ENCODE results near the gene ARFGEF3. TPM values are rescaled to one million over a fixed set of nuclear protein-coding genes. Genes with fewer than 3 reads are reported as not detected.

ARFGEF3 gene
- total RNA-seq, 8 experiments from 2014 or later: 1.3 to 21.2 (median 14.7) TPM

DNA sequence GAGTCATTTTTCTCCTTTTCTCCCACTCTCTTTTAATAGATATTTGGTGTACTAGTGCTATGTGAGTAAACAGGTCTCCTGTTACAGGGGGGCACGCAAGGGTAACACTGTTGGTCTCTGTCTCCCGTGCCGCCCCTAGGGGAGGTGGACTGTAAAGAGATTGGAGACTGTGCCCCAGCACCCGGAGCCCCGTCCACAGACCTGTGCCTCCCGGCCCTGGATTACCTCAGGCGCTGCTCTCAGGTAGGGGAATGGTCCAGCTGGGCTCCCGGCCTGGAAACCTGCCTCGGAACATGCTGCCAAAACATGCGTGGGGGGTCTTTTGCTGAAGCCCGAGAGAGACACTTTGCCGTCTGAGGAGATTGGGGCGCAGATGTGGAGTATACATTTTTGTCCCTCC lies 149.5 kb downstream of the ARFGEF3 start:
- Histone ChIP-seq H3K27ac (no peak overlapping the region), H3K4me1 (replicated peaks in 1 of 2) (peaks cover 0 to 14% of the 10 kb centered on the region in 2 donors), H3K4me3 (no peak overlapping the region)
- WGBS, 10 experiments: 67 to 90% (median 85%) methylated on average over 1 to 9 of the region's 13 CpGs; no CpG with 5 or more reads in 2 of the 10 experiments
- in situ Hi-C loops (cut with MboI; ENCODE audit: low pct_unique_long_range_greater_than_20kb in 2 of 9, low sequenced_read_pairs in 9 of 9, unreplicated experiment in 9 of 9): no loop called here
- ATAC-seq (replicated peaks in 6 of 8): no peak

DNA sequence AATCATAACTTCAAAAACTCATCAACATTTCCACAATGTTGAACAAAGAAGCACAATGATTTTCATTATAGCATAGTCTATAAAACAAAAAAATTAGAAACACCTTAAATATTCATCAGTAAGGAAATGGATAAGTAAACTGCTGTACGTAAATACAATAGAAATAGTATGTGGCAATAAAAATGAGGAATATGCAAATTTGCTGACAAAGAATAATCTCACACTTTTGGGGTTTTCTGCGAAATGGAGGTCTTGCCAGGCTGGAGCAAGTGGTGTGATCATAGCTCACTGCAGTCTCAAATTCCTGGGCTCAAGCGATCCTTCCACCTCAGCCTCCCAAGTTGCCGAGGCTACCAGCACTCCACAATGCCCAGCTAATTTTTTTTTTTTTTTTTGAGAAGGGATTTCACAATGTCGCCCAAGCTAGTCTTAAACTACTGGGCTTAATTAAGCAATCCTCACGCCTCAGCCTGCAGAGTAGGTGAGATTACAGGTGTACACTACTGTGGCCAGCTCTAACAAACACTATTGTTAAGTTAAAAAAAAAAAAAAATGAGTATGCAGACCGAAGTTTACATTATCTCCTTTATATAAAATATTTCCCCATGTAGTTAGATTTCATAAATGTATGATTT lies 157.1 kb downstream of the ARFGEF3 start:
- H3K4me3 ChIP-seq: no peak overlapping the region
- in situ Hi-C loops (cut with MboI; ENCODE audit: low pct_unique_long_range_greater_than_20kb in 2 of 9, low sequenced_read_pairs in 9 of 9, unreplicated experiment in 9 of 9): no loop called here
- no peak for ATAC-seq (replicated peaks in 6 of 8)
- no peaks in the 10 kb centered on the region for H3K4me1 ChIP-seq (replicated peaks in 1 of 2)
- no peak overlapping the region for H3K27ac ChIP-seq
- 40 to 100% (median 85%) methylated on average over 2 to 7 of the region's 7 CpGs; no CpG with 5 or more reads in 1 of the 10 experiments for WGBS, 10 experiments

DNA sequence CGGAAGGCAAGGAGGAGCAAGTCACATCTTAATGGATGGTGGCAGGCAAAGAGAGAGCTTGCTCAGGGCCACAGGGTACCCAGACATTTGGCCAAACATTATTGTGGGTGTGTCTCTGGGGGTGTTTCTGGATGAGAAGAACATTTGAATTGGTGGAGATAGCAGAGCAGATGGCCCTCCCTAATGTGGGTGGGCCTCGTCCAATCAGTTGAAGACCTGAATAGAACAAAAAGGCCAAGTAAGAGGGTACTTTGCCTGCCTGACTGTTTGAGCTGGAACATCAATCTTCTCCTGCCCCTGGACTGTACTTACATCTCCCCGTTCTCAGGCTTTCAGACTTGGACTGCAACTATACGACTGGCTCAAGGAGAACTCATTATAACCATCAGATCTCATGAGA lies 160.2 kb downstream of the ARFGEF3 start:
- Histone ChIP-seq H3K4me1 (replicated peaks in 1 of 2) (no peaks in the 10 kb centered on the region), H3K27ac (no peak overlapping the region), H3K4me3 (no peak overlapping the region)
- in situ Hi-C loops (cut with MboI; ENCODE audit: low pct_unique_long_range_greater_than_20kb in 2 of 9, low sequenced_read_pairs in 9 of 9, unreplicated experiment in 9 of 9): no loop called here
- 80 to 100% (median 100%) methylated on average over 1 to 4 of the region's 4 CpGs; no CpG with 5 or more reads in 5 of the 10 experiments for WGBS, 10 experiments
- no peak for ATAC-seq (replicated peaks in 6 of 8)

DNA sequence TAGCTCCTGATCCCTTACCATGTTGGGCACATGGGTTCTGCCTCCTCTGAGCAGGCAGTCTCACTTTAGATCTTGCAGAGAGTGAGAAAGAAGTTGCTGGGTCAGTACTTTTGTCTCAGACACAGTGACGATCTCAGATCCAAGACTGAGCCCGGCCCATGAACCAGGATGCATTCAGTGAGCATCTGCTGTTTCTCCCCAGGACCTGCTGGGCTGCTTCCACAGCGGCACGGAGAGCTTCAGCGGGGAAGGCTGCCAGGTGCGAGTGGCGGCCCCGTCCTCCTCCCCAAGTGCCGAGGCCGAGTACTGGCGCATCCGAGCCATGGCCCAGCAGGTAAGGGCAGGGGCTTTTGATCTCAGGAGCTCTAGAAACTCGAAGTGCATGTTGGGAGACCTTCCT lies 162.1 kb downstream of the ARFGEF3 start:
- in situ Hi-C loops (cut with MboI; ENCODE audit: low pct_unique_long_range_greater_than_20kb in 2 of 9, low sequenced_read_pairs in 9 of 9, unreplicated experiment in 9 of 9): no loop called here
- 20 to 100% (median 90%) methylated on average over 1 to 10 of the region's 13 CpGs; no CpG with 5 or more reads in 5 of the 10 experiments for WGBS, 10 experiments
- ATAC-seq (replicated peaks in 6 of 8): no peak
- H3K4me3 ChIP-seq: no peak overlapping the region
- no peak overlapping the region for H3K27ac ChIP-seq
- H3K4me1 ChIP-seq (replicated peaks in 1 of 2): no peaks in the 10 kb centered on the region

DNA sequence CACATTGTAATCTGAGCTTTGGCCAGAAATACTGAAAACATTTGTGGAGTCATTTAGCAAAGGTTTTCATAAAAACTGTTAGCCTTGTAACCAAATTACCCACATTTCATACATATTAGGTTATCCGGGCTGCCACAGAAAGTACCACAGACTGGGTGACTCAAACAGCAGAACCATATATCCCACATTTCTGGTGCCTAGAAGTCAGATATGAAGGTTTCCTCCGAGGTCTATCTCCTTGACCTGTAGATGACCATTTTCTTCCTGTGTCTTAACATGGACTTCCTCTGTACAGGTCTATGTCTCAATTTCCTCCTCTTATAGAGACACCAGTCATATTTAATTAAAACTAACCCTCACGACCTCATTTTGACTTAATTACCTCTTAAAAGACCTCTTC lies 166.5 kb downstream of the ARFGEF3 start:
- no peaks in the 10 kb centered on the region for H3K4me1 ChIP-seq (replicated peaks in 1 of 2)
- in situ Hi-C loops (cut with MboI; ENCODE audit: low pct_unique_long_range_greater_than_20kb in 2 of 9, low sequenced_read_pairs in 9 of 9, unreplicated experiment in 9 of 9): no loop called here
- no peak overlapping the region for H3K4me3 ChIP-seq
- no peak for ATAC-seq (replicated peaks in 6 of 8)
- no peak overlapping the region for H3K27ac ChIP-seq
- WGBS, 10 experiments: 8 to 100% (median 60%) methylated on average over 1 to 3 of the region's 3 CpGs; no CpG with 5 or more reads in 4 of the 10 experiments

DNA sequence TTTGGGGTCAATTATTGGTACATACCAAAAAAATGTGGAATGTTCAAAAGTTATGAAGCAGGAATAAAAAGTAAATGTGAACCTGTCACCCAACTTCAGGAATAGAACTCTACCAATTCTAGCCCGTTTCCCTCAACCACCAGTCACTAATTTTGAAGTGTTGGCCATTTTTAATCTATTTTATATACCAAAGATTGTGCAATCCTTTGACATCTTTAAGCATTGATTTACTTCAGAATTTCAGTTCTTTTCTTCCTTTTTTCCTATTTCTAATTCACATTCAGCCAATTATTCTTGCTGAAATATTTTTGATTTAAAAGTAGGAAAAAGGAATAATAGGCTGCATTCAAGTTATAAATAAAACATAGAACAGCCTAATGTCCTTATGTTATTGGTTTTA lies 169.0 kb downstream of the ARFGEF3 start:
- H3K4me1 ChIP-seq (replicated peaks in 1 of 2): no peaks in the 10 kb centered on the region
- 92 to 100% (median 100%) methylated on average over 1 of the region's 1 CpG; no CpG with 5 or more reads in 3 of the 10 experiments for WGBS, 10 experiments
- no peak overlapping the region for H3K27ac ChIP-seq
- no peak overlapping the region for H3K4me3 ChIP-seq
- in situ Hi-C loops (cut with MboI; ENCODE audit: low pct_unique_long_range_greater_than_20kb in 2 of 9, low sequenced_read_pairs in 9 of 9, unreplicated experiment in 9 of 9): no loop called here
- ATAC-seq (replicated peaks in 6 of 8): no peak

DNA sequence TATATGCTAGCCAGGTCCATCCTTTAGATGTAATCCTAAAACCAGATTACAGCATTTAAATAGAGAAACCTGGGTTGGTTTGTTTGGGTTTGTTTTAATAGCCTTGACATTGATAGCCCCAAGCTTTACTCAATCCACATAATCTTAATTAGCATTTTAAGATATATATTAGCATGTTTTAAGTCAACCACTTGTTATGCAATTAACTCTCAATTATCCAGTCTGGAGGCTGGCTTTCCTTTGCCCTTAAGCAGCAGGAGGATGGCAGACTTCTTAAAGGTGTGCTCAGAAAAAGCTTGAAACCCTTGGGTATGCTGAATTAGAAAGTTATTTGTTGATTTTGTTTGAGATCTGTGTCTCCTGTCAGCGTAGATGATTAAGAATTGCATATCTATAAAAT lies 169.7 kb downstream of the ARFGEF3 start:
- H3K4me3 ChIP-seq: no peak overlapping the region
- H3K27ac ChIP-seq: no peak overlapping the region
- in situ Hi-C loops (cut with MboI; ENCODE audit: low pct_unique_long_range_greater_than_20kb in 2 of 9, low sequenced_read_pairs in 9 of 9, unreplicated experiment in 9 of 9): no loop called here
- peak in 1 of 8 experiments; percentile 36 for ATAC-seq (replicated peaks in 6 of 8)
- 14 to 80% (median 50%) methylated on average over 1 of the region's 1 CpG; no CpG with 5 or more reads in 4 of the 10 experiments for WGBS, 10 experiments
- H3K4me1 ChIP-seq (replicated peaks in 1 of 2): no peaks in the 10 kb centered on the region

DNA sequence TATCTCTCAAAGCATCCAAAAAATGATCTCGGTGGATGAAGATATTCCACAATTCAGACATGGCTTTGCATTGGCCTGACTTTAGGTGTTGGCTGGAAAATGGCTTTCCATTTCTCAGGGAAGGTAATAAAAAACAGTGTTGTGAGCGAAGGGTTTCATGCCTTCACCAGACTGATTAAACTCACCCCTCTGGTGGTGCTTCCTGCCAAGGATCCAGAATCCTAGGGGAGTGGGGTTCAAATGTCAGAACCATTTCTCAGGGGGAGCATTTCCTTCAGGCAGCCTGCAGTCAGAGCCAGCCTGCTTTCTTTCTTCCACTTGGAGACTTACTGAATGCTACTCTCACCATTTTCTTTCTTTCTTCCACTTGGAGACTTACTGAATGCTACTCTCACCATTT lies 170.2 kb downstream of the ARFGEF3 start:
- no peak for ATAC-seq (replicated peaks in 6 of 8)
- Histone ChIP-seq H3K4me3 (no peak overlapping the region), H3K27ac (no peak overlapping the region), H3K4me1 (replicated peaks in 1 of 2) (no peaks in the 10 kb centered on the region)
- WGBS, 10 experiments: 0 to 89% (median 60%) methylated on average over 1 to 2 of the region's 2 CpGs; no CpG with 5 or more reads in 3 of the 10 experiments
- in situ Hi-C loops (cut with MboI; ENCODE audit: low pct_unique_long_range_greater_than_20kb in 2 of 9, low sequenced_read_pairs in 9 of 9, unreplicated experiment in 9 of 9): no loop called here

DNA sequence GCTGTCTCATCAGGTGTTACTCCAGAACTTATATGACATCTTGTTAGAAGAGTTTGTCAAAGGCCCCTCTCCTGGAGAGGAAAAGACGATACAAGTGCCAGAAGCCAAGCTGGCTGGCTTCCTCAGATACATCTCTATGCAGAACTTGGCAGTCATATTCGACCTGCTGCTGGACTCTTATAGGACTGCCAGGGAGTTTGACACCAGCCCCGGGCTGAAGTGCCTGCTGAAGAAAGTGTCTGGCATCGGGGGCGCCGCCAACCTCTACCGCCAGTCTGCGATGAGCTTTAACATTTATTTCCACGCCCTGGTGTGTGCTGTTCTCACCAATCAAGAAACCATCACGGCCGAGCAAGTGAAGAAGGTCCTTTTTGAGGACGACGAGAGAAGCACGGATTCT lies 172.3 kb downstream of the ARFGEF3 start:
- no peak for ATAC-seq (replicated peaks in 6 of 8)
- 69 to 96% (median 90%) methylated on average over 1 to 9 of the region's 14 CpGs; no CpG with 5 or more reads in 2 of the 10 experiments for WGBS, 10 experiments

DNA sequence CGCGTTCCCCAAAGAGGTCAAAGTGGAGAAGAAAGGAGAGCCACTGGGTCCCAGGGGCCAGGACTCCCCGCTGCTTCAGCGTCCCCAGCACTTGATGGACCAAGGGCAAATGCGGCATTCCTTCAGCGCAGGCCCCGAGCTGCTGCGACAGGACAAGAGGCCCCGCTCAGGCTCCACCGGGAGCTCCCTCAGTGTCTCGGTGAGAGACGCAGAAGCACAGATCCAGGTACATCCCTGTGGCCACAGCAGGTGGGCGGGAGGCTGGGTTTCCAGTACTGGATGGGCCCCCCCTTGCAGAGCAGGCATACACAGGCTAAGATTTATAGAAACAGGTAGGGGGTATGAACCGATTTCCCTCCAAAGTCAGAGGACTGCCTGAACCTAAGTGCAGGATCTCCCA lies 173.2 kb downstream of the ARFGEF3 start:
- no peak for ATAC-seq (replicated peaks in 6 of 8)
- in situ Hi-C loops (cut with MboI; ENCODE audit: low pct_unique_long_range_greater_than_20kb in 2 of 9, low sequenced_read_pairs in 9 of 9, unreplicated experiment in 9 of 9): no loop called here
- no peak overlapping the region for H3K27ac ChIP-seq
- 76 to 100% (median 92%) methylated on average over 1 to 3 of the region's 14 CpGs; no CpG with 5 or more reads in 6 of the 10 experiments for WGBS, 10 experiments
- no peak overlapping the region for H3K4me3 ChIP-seq
- H3K4me1 ChIP-seq (replicated peaks in 1 of 2): no peaks in the 10 kb centered on the region

More for the DNA sequence above, 172.3 kb downstream of the ARFGEF3 start:
- no peak overlapping the region for H3K4me3 ChIP-seq
- in situ Hi-C loops (cut with MboI; ENCODE audit: low pct_unique_long_range_greater_than_20kb in 2 of 9, low sequenced_read_pairs in 9 of 9, unreplicated experiment in 9 of 9): no loop called here
- no peaks in the 10 kb centered on the region for H3K4me1 ChIP-seq (replicated peaks in 1 of 2)
- no peak overlapping the region for H3K27ac ChIP-seq

DNA sequence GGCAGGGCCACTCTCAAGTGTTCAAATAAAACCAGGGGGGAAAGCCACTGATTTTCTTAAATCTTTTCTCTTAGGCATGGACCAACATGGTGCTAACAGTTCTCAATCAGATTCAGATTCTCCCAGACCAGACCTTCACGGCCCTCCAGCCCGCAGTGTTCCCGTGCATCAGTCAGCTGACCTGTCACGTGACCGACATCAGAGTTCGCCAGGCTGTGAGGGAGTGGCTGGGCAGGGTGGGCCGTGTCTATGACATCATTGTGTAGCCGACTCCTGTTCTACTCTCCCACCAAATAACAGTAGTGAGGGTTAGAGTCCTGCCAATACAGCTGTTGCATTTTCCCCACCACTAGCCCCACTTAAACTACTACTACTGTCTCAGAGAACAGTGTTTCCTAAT lies 174.5 kb downstream of the ARFGEF3 start:
- in situ Hi-C loops (cut with MboI; ENCODE audit: low pct_unique_long_range_greater_than_20kb in 2 of 9, low sequenced_read_pairs in 9 of 9, unreplicated experiment in 9 of 9): no loop called here
- no peak for ATAC-seq (replicated peaks in 6 of 8)
- WGBS, 10 experiments: 80 to 100% (median 90%) methylated on average over 1 to 6 of the region's 8 CpGs; no CpG with 5 or more reads in 3 of the 10 experiments
- Histone ChIP-seq H3K4me3 (no peak overlapping the region), H3K27ac (no peak overlapping the region), H3K4me1 (replicated peaks in 1 of 2) (no peaks in the 10 kb centered on the region)

DNA sequence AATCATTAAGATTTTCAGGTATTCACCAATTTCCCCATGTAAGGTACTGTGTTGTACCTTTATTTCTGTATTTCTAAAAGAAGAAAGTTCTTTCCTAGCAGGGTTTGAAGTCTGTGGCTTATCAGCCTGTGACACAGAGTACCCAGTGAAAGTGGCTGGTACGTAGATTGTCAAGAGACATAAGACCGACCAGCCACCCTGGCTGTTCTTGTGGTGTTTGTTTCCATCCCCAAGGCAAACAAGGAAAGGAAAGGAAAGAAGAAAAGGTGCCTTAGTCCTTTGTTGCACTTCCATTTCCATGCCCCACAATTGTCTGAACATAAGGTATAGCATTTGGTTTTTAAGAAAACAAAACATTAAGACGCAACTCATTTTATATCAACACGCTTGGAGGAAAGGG lies 175.3 kb downstream of the ARFGEF3 start:
- 69 to 100% (median 93%) methylated on average over 2 to 4 of the region's 4 CpGs; no CpG with 5 or more reads in 1 of the 10 experiments for WGBS, 10 experiments
- ATAC-seq (replicated peaks in 6 of 8): no peak
- in situ Hi-C loops (cut with MboI; ENCODE audit: low pct_unique_long_range_greater_than_20kb in 2 of 9, low sequenced_read_pairs in 9 of 9, unreplicated experiment in 9 of 9): no loop called here

DNA sequence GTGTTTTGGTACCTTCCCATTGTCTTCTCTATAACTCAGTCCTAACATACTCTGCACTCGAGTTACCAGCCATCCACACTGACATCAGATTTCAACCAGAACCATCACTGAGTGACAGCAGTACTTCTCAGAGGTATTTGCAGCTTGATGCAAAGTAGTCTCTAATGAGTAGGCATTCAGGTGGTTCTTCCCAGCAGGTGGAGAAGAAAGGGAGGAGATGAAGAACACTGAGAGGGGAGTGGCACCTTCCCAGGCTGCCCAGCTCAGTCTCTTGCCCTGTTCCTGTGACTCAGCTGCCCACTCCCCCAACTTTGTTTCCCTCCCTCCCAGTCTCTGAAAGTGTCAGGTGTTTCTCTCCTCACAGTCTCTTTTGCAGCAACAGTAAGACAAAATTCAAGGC lies 177.3 kb downstream of the ARFGEF3 start:
- H3K4me1 ChIP-seq (replicated peaks in 1 of 2): no peaks in the 10 kb centered on the region
- no peak overlapping the region for H3K27ac ChIP-seq
- H3K4me3 ChIP-seq: no peak overlapping the region
- WGBS, 10 experiments: 20 to 100% methylated on average over 1 of the region's 1 CpG; no CpG with 5 or more reads in 8 of the 10 experiments
- no peak for ATAC-seq (replicated peaks in 6 of 8)
- in situ Hi-C loops (cut with MboI; ENCODE audit: low pct_unique_long_range_greater_than_20kb in 2 of 9, low sequenced_read_pairs in 9 of 9, unreplicated experiment in 9 of 9): no loop called here

More for the DNA sequence above, 175.3 kb downstream of the ARFGEF3 start:
- Histone ChIP-seq H3K4me3 (no peak overlapping the region), H3K27ac (no peak overlapping the region), H3K4me1 (replicated peaks in 1 of 2) (no peaks in the 10 kb centered on the region)

DNA sequence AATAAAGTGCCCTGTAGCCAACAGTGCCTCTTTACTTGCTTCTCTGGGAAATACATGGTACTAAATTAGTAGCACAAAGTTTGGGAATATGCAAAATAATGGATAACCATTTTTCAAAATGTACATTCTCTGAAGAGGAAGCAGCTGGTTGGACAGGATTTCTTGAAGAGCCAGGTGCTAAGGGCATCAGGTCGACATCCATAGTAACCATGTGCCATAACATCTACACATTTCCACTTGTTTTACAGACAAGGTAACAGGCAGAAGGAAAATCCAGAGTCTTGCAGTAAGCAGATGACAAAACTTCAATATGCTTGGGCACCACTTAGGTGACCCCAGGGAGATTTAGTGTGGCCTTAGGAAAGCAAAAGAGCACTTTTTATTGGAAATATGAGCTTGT lies 179.4 kb downstream of the ARFGEF3 start:
- H3K27ac ChIP-seq: no peak overlapping the region
- WGBS, 10 experiments: 0 to 100% (median 50%) methylated on average over 1 of the region's 1 CpG; no CpG with 5 or more reads in 5 of the 10 experiments
- no peak for ATAC-seq (replicated peaks in 6 of 8)
- no peak overlapping the region for H3K4me3 ChIP-seq
- in situ Hi-C loops (cut with MboI; ENCODE audit: low pct_unique_long_range_greater_than_20kb in 2 of 9, low sequenced_read_pairs in 9 of 9, unreplicated experiment in 9 of 9): no loop called here
- H3K4me1 ChIP-seq (replicated peaks in 1 of 2): no peaks in the 10 kb centered on the region

All from motor neuron (in vitro differentiated cells).